B cell (primary cell): Measurements from ENCODE around the gene SS18L1. TPM values are rescaled to one million over a fixed set of nuclear protein-coding genes. Genes with fewer than 3 reads are reported as not detected.

Source experiments
- ATAC-seq: fragments of 200-7000 bp; cut with Tn5 transposase; one replicate; pipeline ENCODE4 v1.10.0; 2021; ENCODE audit warnings: low read depth, mild to moderate bottlenecking, moderate number of reproducible peaks, moderate library complexity
- CTCF ChIA-PET: fragments of 350-600 bp; sonication (Branson Sonifier 250); formaldehyde crosslinking; loops from one replicate; lab custom pipeline; 2021; ENCODE audit warnings: antibody characterized with exemption, inconsistent platforms; lab: Charles Lee
- POLR2A ChIA-PET: fragments of 350-600 bp; sonication (Branson Sonifier 250); formaldehyde crosslinking; loops from one replicate; lab custom pipeline; 2021; ENCODE audit warnings: antibody characterized with exemption; lab: Charles Lee
- DNase-seq: peaks from one replicate; pipeline ENCODE4 v3.0.0; 2013
- H2AFZ ChIP-seq: 2 replicates; pipeline ENCODE4 v1.6.1; 2012; ENCODE audit warnings: mild to moderate bottlenecking, low read depth, low read length; ENCODE audit not compliant: insufficient read depth, poor library complexity, severe bottlenecking
- H3K27ac ChIP-seq, 2 donors: 1 replicate in 1 of 2; 2 replicates in 1 of 2; pipeline ENCODE4 v1.5.1; 2012 to 2013; ENCODE audit warnings: low read length in 2 of 2, mild to moderate bottlenecking in 2 of 2, moderate library complexity in 1 of 2
- H3K27me3 ChIP-seq, 4 experiments: fragments of 200-600 bp in 1 of 4; sonication (generic) in 1 of 4; replicated peaks in 1 of 4; 1 replicate in 2 of 4; 2 replicates in 2 of 4; pipeline versions ENCODE4 v1.6.1 to v1.7.0; 2013 to 2016; ENCODE audit warnings: low read length in 3 of 4, mild to moderate bottlenecking in 2 of 4, mixed read lengths in 1 of 4, moderate library complexity in 1 of 4; ENCODE audit not compliant: insufficient read depth in 4 of 4, control insufficient read depth in 3 of 4; ENCODE audit errors: control extremely low read depth in 1 of 4
- H3K36me3 ChIP-seq, 2 experiments: replicated peaks in 1 of 2; 1 replicate in 1 of 2; 2 replicates in 1 of 2; pipeline versions ENCODE4 v1.6.1 to v1.7.1; 2013; ENCODE audit warnings: low read length in 1 of 2; ENCODE audit not compliant: insufficient read depth in 2 of 2, control insufficient read depth in 1 of 2; ENCODE audit errors: control extremely low read depth in 1 of 2, extremely low read depth in 1 of 2
- H3K4me1 ChIP-seq, 2 donors: fragments of 200-600 bp in 1 of 2; sonication (generic) in 1 of 2; 1 replicate in 1 of 2; 2 replicates in 1 of 2; pipeline versions ENCODE4 v1.5.1 to v1.6.1; 2013 to 2017; ENCODE audit warnings: low read length in 2 of 2; ENCODE audit not compliant: control insufficient read depth in 2 of 2, insufficient read depth in 2 of 2
- H3K4me2 ChIP-seq: replicated peaks from 2 replicates; pipeline ENCODE3; 2012; ENCODE audit warnings: mild to moderate bottlenecking, low read depth, low read length; ENCODE audit not compliant: poor library complexity, severe bottlenecking
- H3K4me3 ChIP-seq, 5 experiments: fragments of 200-600 bp in 1 of 5; sonication (generic) in 1 of 5; 1 replicate in 3 of 5; 2 replicates in 2 of 5; pipeline versions ENCODE4 v1.5.1 to v1.7.0; 2011 to 2016; ENCODE audit warnings: low read length in 4 of 5, mild to moderate bottlenecking in 4 of 5, low read depth in 2 of 5, control low read depth in 1 of 5, moderate library complexity in 1 of 5; ENCODE audit not compliant: insufficient read depth in 1 of 5; ENCODE audit errors: control extremely low read depth in 1 of 5, extremely low read depth in 1 of 5
- H3K79me2 ChIP-seq: fragments of 200-600 bp; sonication (generic); one replicate; pipeline ENCODE4 v1.6.0; 2016; ENCODE audit warnings: low read length; ENCODE audit not compliant: control insufficient read depth, insufficient read depth
- H3K9ac ChIP-seq: fragments of 200-600 bp; sonication (generic); 2 replicates; pipeline ENCODE4 v1.6.1; 2017; ENCODE audit warnings: mild to moderate bottlenecking, low read length, moderate library complexity
- H3K9me3 ChIP-seq, 3 donors: one replicate each; pipeline versions ENCODE4 v1.6.1 to v1.7.1; 2013; ENCODE audit warnings: low read length in 2 of 3; ENCODE audit not compliant: control insufficient read depth in 2 of 3, insufficient read depth in 1 of 3; ENCODE audit errors: control extremely low read depth in 1 of 3
- H4K20me1 ChIP-seq: 2 replicates; pipeline ENCODE4 v1.6.0; 2012; ENCODE audit warnings: mild to moderate bottlenecking, low read length; ENCODE audit not compliant: insufficient read depth, control insufficient read depth, poor library complexity, severe bottlenecking
- H3K27ac Mint-ChIP-seq: one replicate; pipeline ENCODE4 v1.8.0; 2021; ENCODE audit warnings: mixed read lengths
- H3K27me3 Mint-ChIP-seq: one replicate; pipeline ENCODE4 v1.8.0; 2021; ENCODE audit warnings: mixed read lengths
- H3K4me1 Mint-ChIP-seq: one replicate; pipeline ENCODE4 v1.8.0; 2021; ENCODE audit warnings: mixed read lengths
- H3K4me3 Mint-ChIP-seq: one replicate; pipeline ENCODE4 v1.8.0; 2021; ENCODE audit warnings: mixed read lengths
- H3K9me3 Mint-ChIP-seq: one replicate; pipeline ENCODE4 v1.8.0; 2022; ENCODE audit warnings: mixed read lengths; ENCODE audit not compliant: insufficient read depth
- EZH2 ChIP-seq: IDR thresholded peaks from 2 replicates; pipeline ENCODE4 v1.6.1; 2012; ENCODE audit warnings: borderline replicate concordance, low read depth, mild to moderate bottlenecking, moderate library complexity, low read length; ENCODE audit not compliant: insufficient read depth, poor library complexity, severe bottlenecking
- WGBS: methylation state at CpG from one replicate; pipeline ENCODE4 v1.1.5; 2013; ENCODE audit warnings: missing lambda C conversion rate; ENCODE audit not compliant: insufficient coverage; 5-methylcytosine and 5-hydroxymethylcytosine counted together
- intact Hi-C: fragments of 100-400 bp; cut with micrococcal nuclease; formaldehyde crosslinking; loops from one replicate; pipeline ENCODE4 v1.10.0; 2022
- polyA plus RNA-seq: library from polyadenylated mRNA; depleted of rRNA; stranded (reverse); fragments of >200 nt; gene quantifications from 2 replicates; pipeline ENCODE4 v1.2.3, GENCODE V29; 2012
- total RNA-seq, 2 donors: library from RNA; stranded (reverse); fragments of 120-200 nt in 1 of 2; gene quantifications; 1 replicate in 1 of 2; 2 replicates in 1 of 2; pipeline versions ENCODE4 v1.2.3 to v1.2.4, GENCODE V29; 2013 to 2022
- TF ChIP-seq, protein P1 (sequence below): fragments of 200-600 bp; IDR thresholded peaks from one replicate; pipeline ENCODE4 v1.8.0; 2022; ENCODE audit warnings: antibody characterized with exemption, mild to moderate bottlenecking

SS18L1 gene
- total and polyA plus RNA-seq, 2 donors (not counting 1 experiment from before 2014, with no cell fraction given): 15.4 to 20.7 TPM

GRCh38 chr20:62178316-62179161, 35.0 kb downstream of the SS18L1 start:
- TF ChIP-seq EZH2: no peak
- TF ChIP-seq, protein P1, sequence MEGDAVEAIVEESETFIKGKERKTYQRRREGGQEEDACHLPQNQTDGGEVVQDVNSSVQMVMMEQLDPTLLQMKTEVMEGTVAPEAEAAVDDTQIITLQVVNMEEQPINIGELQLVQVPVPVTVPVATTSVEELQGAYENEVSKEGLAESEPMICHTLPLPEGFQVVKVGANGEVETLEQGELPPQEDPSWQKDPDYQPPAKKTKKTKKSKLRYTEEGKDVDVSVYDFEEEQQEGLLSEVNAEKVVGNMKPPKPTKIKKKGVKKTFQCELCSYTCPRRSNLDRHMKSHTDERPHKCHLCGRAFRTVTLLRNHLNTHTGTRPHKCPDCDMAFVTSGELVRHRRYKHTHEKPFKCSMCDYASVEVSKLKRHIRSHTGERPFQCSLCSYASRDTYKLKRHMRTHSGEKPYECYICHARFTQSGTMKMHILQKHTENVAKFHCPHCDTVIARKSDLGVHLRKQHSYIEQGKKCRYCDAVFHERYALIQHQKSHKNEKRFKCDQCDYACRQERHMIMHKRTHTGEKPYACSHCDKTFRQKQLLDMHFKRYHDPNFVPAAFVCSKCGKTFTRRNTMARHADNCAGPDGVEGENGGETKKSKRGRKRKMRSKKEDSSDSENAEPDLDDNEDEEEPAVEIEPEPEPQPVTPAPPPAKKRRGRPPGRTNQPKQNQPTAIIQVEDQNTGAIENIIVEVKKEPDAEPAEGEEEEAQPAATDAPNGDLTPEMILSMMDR: no peak
- no peak overlapping the region for H3K27ac Mint-ChIP-seq
- Histone ChIP-seq H2AFZ (no peak overlapping the region), H3K4me3 (no peak overlapping the region), H3K4me1 (peaks cover 9% of the 10 kb centered on the region in 2 donors), H3K27ac (no peak overlapping the region), H3K27me3 (no peaks in the 10 kb centered on the region), H3K9me3 (no peaks in the 10 kb centered on the region), H3K4me2 (no peak overlapping the region), H3K9ac (no peak overlapping the region), H4K20me1 (no peaks in the 10 kb centered on the region), H3K79me2 (peaks cover 14% of the 10 kb centered on the region), H3K36me3 (no peaks in the 10 kb centered on the region)
- no peaks in the 10 kb centered on the region for H3K27me3 Mint-ChIP-seq
- intact Hi-C loops: no loop called here
- DNase-seq: no peak
- no peak for ATAC-seq
- WGBS: 96% methylated on average over 11 of the region's 19 CpGs
- H3K9me3 Mint-ChIP-seq: no peaks in the 10 kb centered on the region
- ChIA-PET POLR2A (no interaction called here), CTCF (no interaction called here)
- no peak overlapping the region for H3K4me3 Mint-ChIP-seq
- peaks cover 15% of the 10 kb centered on the region for H3K4me1 Mint-ChIP-seq

DNA sequence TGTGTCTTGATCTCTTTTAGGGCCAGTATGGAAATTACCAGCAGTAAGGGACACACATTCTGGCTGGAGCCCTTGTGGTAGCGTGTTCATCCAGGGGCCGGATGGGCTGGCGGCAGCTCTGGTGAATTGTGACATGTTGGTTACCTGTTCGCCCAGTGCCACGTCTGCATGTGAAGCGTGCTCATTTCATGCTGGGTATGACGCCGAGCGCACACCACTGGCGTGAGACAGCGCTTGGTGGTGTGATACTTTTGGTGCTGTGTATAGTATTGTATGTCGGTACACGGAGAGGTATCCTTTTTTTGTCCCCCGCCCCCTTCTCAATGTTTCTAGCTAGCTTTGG, 35.6 kb downstream of the SS18L1 start:
- Mint-ChIP-seq H3K27ac (no peak overlapping the region), H3K27me3 (no peaks in the 10 kb centered on the region), H3K4me1 (peaks cover 19% of the 10 kb centered on the region), H3K4me3 (no peak overlapping the region), H3K9me3 (no peaks in the 10 kb centered on the region)
- Histone ChIP-seq H3K79me2 (peaks cover 20% of the 10 kb centered on the region), H2AFZ (no peak overlapping the region), H3K9ac (no peak overlapping the region), H3K4me3 (no peak overlapping the region), H3K9me3 (no peaks in the 10 kb centered on the region), H3K27ac (no peak overlapping the region), H4K20me1 (no peaks in the 10 kb centered on the region), H3K27me3 (no peaks in the 10 kb centered on the region), H3K36me3 (no peaks in the 10 kb centered on the region), H3K4me2 (no peak overlapping the region), H3K4me1 (peaks cover 13 to 15% of the 10 kb centered on the region in 2 donors)
- DNase-seq (no peak), ATAC-seq (no peak)
- WGBS: 98% methylated on average over 13 of the region's 14 CpGs
- ChIA-PET CTCF (no interaction called here), POLR2A (no interaction called here)
- intact Hi-C loops: no loop called here
- no peak for TF ChIP-seq EZH2
- TF ChIP-seq, protein P1: no peak
